Measurements from ENCODE around the gene LARGE1.

LARGE1 gene

DNA sequence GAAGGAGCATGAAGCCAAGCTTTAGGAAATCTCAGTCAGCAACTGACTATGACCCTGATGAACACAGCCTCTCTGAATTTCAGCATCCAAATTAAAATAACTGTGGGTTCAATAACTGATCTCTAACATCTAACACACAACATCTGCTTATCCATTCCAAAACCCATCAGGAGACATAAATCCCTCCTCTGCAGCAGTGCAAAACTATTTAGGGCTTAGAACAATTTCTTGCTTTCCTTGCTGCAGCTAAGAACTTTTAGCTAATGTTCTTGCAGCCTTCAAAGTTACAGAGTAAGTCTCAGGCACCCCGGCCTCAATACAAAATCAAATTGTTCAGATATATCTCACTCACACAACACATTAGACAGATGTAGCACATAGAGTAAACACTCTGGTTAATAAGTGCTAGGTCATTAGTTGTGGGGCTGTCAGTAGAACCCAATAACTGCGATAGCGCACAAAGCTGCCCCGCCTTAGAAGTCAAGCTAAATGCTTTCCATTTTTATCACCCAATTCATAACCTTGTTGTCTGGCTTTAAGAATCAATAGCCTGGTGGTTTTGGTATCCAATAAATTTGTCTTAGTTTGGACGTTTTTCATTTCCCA lies 139.6 kb downstream of the LARGE1 start:
- DNase-seq (ENCODE audit: low read depth in 2 of 3, low spot score in 2 of 3), result no peak

DNA sequence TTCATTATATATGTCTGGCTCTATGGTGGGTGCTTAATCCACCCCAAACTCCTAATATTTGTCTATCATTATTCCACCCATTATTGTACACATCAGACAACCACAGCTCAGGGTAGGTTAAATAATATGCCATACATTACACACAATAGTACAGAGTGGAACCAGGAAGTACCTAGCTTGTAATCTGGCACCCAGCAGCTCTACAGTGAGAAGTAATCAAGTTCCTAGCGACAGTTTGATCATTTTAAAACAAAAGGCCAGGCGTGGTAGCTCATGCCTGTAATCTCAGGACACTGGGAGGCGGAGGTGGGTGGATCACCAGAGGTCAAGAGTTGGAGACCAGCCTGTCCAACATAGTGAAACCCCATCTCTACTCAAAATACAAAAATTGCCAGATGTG lies 141.0 kb downstream of the LARGE1 start:
- DNase-seq (ENCODE audit: low read depth in 2 of 3, low spot score in 2 of 3), result no peak

DNA sequence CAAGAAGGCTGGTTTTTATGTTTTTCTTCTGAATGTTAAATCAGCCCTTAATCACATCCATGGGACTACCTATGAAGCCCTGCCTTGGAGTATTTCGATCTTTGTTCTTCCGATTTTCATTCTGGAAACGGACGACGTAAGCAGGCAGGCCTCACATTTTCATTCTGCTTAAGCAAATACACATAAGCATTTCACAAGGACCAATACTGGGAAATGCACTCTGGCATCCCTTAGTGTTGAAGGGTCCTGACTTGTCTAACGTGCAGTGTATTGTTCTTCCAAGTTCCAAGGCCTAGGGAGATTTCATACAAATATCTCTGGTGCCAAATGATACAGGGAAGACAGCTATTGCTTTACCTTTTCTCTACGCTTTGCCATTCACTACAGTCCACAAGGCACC lies 143.8 kb downstream of the LARGE1 start:
- no peak for DNase-seq (ENCODE audit: low read depth in 2 of 3, low spot score in 2 of 3)

DNA sequence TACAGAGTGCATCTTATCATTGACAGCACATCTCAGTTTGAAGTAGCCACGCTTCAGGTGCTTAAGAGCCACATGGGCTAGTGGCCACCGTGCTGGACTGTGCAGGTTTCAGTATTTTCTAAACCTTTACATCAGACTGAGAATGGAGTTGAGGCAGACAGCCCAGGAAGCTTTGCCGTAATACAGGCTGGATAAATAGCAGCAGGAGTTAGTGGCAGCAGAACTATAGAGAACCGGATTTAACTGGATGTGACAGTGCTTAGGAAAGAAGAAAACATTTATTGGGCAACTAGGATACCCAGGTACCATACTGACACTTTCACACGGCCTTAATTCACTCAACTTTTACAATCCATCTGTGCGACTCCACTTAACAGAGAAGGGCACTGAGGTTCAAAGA lies 145.5 kb downstream of the LARGE1 start:
- no peak for DNase-seq (ENCODE audit: low read depth in 2 of 3, low spot score in 2 of 3)

DNA sequence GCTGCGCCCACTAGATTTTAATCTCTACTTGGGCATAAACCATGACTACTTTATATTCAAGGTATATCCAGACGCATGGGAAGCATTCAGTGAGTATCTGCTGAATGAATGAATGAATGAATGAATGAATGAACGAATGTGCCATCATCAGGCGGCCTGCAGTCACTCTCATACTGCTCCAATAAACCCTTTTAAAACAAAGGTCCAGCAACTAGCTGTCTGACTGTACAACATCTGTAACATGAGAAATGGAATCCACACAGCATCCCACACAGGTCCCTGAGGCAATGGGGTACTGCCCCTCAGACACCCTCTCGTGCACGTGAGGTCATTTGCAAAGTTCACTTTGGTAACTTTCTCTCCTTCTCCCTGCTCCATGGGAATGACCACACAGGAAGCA lies 147.5 kb downstream of the LARGE1 start:
- no peak for DNase-seq (ENCODE audit: low read depth in 2 of 3, low spot score in 2 of 3)

DNA sequence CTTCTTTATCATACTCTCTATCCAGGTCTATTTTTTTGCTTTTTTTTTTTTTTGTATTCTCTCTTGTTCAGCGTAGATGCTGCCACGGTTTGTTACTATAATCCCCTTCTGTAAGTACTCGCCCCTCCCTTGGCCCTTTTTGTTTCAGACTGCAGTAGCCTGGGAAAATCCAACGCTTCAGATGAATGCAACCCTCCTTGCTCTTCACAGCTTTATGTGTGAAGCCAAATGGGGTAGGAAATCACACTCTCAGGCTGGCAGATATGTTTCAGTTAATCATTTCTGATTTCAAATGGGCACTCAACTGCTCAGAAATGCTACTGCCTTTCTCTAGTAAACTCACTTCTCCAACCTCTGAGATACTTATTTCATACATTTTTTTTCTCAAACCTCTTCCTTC lies 149.1 kb downstream of the LARGE1 start:
- no peak for DNase-seq (ENCODE audit: low read depth in 2 of 3, low spot score in 2 of 3)

DNA sequence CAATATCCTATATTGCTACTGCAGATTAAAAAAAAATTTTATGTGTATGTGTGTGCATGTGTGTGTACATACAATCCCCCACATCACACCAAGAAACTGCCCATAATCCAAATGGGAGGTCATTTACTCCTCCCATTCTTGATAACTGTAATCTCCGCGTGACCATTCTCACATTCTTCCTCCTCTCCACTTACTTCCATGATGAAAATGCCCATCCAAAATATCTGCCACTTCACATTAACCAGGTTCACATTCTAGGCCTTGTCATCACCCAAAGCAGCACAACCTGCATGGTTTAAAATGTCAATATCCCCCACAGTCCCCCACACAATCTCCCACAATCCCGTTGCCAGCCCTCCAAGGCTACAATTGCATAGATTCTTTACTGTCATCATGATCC lies 149.6 kb downstream of the LARGE1 start:
- no peak for DNase-seq (ENCODE audit: low read depth in 2 of 3, low spot score in 2 of 3)

DNA sequence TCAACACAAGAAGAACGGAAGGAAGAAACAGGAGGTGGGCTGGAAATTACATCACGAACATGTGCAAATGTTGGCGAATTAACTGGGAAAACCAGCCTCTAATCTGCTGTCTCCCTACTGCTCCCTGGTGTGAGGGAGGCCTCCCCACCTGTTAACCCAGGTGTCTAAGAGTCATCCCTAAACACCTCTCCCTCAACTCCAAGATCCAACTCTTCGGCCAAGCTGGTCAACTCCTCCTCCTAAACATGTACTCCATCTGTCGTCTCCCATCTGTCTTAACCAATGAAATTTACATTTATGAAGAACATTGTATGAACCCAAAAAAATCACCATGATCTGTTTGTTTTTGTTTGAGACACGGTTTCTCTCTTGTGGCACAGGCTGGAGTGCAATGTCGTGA lies 154.2 kb downstream of the LARGE1 start:
- no peak for DNase-seq (ENCODE audit: low read depth in 2 of 3, low spot score in 2 of 3)

DNA sequence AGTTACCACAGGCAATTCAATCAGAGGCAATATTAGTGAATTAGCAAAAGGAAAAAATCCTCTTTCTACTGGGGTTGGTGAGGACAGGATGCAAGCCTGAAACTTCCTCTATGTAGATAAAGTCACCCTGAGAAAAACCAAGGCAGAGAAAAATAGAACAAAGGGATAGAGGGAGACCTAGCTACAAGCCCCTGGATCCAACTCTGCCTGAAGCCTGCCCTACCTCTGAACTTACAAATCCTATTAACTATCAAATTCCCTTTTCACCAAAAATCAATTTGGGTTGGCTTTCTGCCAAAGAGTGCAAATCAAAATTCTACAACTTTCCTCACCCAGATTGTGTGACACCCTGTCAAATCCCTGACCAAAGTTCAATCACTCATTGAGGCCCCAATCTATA lies 161.3 kb downstream of the LARGE1 start:
- DNase-seq (ENCODE audit: low read depth in 2 of 3, low spot score in 2 of 3), result no peak

DNA sequence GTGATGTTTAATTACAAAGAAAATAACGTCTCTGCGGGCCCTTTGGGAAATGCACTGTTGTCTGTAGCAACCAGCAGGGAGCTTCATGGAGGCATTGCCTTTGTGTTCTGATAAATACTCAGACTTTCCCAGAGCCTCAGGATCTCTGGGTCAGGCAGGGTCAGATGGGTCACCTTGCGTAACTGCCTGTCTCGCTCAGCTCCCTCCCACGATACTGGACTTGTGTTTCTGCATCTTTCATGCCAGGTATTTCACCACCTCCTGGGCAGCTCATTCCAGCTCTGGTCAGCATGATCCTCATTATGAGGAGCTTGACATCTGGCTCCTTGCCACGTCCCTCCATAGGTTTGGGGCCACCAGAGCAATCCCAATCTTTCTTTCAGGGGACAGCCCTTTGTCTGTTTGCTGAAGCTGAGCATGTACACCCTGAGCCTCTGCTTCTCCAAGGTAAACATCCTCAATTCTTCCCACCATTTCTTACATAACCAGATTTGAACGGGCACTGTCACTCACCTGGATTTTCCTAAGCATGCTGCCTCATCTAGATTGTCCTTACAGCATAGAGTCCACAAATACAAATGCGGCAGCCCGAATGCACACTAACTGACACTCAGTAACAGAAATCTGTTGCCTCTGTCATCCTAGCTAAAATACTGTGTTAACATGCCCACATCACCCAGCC lies 162.3 kb downstream of the LARGE1 start:
- no peak for DNase-seq (ENCODE audit: low read depth in 2 of 3, low spot score in 2 of 3)

DNA sequence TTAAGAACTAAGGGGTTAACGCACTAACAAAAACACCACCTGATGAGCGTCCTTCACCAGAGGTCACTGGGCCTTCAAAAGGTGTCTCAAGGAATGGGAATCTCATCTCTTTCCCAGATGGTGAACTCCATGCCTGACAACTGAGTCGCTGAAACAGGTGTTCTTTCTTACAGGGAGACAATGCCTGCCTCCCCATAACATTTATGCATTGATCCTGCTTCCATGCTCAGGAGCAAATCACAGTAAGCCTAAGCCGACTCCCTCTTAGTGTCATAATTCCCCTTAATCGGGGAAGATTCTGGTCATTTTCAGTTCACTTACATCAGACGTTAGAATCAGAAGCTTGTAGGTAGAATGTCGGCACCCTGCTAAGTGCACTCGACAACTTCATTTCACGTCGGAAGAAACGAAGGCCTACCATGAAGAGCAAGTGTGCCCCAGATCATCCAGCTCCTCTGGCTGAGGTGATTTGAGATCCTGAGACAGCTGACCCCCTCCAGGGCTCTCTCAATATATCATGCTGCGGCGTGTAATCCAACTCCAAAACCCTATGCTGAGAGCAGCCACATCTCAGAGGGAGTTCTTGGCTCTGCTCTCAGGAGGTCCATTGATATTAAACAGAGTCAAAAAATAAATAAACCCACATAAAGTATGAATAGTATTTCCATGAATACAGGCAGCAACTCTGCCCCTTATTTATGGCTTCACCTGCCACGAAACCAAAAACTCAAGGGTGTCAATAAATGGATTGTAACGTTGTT lies 163.1 kb downstream of the LARGE1 start:
- DNase-seq (ENCODE audit: low read depth in 2 of 3, low spot score in 2 of 3), result no peak

DNA sequence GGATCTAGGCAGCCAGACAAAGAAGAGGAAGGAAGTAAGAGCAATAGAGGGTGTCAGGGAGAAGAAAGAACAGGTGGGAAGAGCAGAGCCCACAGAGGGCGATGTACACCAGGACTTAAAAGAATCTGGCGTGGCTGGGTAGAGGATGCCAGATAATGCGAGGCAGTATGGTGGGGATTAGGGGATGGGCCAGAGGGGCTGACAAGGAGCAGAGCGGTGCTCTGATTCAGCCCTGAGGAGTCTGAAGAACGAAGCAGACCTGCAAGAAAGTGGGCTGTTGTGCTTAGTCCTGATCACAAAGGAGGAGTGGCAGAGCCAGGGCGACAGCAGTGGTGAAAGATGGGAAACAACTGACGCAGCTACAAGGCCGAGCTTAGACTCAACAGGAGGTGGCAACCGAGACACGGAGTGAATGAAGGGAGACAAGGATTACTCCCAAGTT lies 163.7 kb downstream of the LARGE1 start:
- no peak for DNase-seq (ENCODE audit: low read depth in 2 of 3, low spot score in 2 of 3)

DNA sequence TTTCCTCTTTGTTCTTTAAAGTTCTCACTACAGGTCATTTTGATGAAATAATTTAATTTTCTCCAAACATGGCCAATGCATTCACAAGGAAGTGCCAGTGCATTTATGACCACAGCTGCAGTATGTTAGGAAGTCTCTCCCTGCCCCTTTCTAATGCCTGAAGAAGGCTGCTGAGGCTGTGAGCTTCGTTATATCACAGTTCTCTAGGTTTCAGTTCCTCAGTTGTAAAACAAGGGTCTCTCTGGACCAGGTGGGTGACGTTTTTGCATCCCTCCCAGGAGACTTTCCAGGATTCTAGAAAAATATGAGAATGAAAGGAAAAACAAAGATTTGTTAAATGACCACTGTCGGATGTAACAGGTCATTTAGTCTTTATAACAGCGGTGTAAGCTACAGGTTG lies 171.6 kb downstream of the LARGE1 start:
- DNase-seq (ENCODE audit: low read depth in 2 of 3, low spot score in 2 of 3), result no peak

DNA sequence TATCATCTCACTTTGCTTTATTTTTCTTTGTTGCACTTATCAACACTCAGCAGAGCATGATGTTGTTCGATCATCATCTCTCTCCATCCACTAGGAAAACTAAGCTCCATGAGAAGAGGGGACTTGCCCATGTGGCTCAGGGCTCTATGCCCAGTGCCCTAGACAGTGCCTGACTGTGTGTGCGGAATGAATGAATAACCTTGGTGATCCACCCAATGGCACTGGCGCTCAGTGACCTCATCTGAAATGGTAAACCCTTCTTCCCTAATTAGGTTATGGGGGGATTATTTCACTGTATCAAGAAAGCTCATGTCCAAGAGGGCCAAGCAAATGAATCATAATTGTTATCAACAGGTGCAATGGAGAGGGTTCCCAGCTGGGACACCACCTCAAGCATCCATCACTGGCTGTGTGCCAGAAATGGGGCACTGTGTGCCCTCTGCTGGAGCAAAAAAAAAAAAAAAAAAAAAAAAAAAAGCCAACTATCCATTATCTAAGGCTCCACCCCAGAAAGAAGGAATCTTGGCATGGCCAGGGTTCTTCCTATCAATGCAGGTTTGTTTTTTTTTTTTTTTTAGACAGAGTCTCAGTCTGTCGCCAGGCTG lies 172.6 kb downstream of the LARGE1 start:
- no peak for DNase-seq (ENCODE audit: low read depth in 2 of 3, low spot score in 2 of 3)

DNA sequence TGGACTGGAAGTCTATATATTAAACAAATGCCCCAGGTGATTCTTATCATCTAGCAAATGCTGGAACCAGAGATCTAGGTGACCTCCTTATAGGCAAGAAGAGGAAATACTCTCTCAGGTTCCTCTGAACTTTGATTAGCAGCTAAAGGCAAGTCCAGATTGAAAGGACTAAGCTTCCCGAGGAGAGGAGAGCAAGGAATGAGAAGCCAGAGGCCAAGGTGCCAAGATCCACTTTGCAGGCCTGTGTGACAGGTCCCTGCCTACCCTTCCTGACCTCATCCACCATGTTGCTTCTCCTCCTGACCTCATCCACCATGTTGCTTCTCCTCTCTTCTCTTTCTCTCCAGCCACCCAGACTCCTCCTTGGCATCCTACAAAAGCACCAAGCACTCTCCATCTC lies 173.2 kb downstream of the LARGE1 start:
- DNase-seq (ENCODE audit: low read depth in 2 of 3, low spot score in 2 of 3), result no peak

DNA sequence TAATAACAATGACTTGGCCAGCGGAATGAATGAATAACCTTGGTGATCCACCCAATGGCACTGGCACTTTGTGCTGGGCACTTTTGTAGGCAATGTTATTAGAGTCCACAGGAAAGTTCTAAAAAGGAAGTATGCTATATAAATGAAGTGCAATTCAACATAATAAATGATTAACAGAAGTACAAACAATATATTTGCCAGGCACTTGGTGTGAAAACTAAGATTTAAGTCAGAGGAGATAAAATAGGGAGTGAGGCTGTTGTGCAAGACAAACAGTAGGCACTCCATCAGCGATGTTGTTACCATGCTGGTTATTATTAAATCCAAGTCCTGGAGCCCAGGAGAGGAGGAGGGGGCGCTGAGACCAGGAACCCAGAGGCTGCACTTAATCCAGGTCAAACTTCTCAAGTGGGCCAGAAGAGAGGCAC lies 173.8 kb downstream of the LARGE1 start:
- no peak for DNase-seq (ENCODE audit: low read depth in 2 of 3, low spot score in 2 of 3)

DNA sequence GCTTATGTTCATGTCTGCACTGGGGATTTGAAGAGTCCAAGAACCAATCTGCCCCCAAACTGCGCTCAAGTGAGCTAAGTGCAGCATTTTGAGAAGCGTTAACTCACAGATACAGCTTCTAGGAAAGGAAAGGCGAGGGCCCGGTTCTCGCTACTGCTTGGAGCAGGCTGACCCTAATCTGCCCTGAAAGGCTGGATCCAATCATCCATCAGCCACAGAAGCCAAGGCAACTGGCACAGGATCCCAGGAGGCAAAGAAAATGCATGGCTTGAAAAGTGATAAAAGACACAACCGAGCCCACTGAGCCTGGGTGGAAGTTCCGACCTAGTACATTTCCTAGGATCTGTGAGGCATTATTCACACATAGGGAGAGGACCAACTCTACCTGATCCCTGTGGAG lies 174.8 kb downstream of the LARGE1 start:
- no peak for DNase-seq (ENCODE audit: low read depth in 2 of 3, low spot score in 2 of 3)

DNA sequence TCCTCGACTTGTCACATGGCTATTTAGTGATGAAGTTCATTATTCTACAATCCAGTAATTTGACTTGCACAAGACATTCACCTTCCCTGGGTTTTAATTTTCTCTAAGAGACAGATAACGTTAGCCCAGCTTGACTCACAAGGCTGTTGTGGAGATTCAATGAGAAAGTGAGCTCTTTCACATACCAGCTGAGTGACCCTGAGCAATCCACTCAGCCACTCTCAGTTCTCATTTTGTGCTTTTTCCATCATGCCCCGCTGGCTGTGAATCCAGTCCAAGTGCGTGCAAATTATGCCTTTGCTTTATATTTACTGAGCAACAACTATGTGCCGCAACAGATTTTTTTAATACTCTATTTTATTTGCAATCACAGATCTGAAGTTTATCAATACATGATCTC lies 176.5 kb downstream of the LARGE1 start:
- no peak for DNase-seq (ENCODE audit: low read depth in 2 of 3, low spot score in 2 of 3)

DNA sequence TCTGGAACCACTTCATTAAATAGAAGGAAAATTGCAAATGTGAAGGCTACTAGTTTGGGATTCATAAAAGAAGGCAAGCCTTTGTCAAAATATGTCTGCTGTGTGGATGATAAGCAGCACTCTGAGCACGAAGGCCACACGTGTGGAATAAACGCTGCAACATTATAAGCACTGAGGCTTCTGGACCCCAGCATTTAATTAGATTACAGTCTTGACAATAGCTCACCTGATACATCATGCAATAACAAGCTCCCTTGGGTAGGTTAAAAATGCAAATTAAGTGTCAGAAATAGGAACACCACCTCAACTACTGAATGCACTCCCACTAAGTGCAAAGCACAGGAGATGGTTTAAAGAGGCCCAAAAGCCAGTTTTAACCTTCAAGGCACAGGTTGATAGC lies 179.3 kb downstream of the LARGE1 start:
- no peak for DNase-seq (ENCODE audit: low read depth in 2 of 3, low spot score in 2 of 3)

DNA sequence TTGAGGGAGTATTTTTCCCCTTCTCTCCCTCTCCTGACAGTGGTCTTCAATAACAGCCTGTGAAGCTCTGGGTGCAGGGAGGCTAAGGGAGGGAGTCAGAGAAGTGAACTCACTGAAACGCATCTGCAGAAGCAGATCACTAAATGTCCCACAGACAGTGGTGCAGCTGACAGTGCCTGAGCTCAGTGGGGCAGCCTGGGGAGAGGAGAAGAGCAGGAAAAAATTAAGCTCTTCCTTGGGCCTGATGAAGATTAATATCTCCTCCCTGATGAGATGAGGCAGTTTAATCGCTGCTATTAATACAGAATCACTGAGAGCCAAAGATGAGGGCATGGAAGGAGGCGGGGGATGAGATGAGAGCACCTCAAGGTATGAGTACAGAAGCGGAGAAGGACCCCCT lies 180.8 kb downstream of the LARGE1 start:
- no peak for DNase-seq (ENCODE audit: low read depth in 2 of 3, low spot score in 2 of 3)

DNA sequence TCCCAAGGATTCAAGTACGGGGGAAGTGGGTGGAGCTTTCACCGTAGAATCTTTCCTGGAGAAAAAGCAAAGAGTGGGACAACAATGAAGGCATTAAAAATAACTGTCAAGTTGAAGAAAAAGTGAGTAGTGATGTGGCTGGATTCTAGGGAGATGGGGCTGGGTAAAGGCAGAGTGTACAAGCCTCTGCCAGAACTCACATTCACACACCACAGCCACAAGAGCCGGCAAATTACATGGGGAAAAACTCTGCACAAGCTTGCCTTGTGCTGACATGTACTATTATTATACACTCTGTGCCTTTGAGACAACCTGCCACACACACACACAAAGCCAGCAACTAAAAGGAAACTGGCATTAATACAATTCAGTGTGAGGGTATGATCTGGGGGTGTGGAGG lies 182.6 kb downstream of the LARGE1 start:
- DNase-seq (ENCODE audit: low read depth in 2 of 3, low spot score in 2 of 3), result no peak

DNA sequence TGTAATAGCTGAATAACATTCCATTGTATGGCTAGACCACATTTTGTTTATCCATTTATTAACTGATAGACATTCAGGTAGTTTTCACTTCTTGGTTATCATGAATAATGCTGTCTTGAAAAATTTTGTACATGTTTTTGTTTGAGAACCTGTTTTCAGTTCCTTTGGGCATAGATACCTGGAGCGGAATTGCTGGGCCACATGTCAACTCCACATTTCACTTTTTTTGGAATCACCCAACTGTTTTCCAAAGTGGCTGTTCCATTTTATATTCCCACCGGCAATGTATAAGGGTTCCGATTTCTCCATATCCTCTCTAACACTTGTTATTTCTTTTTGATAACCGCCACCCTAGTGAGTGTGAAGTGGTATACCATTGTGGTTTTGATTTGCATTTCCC lies 184.3 kb downstream of the LARGE1 start:
- no peak for DNase-seq (ENCODE audit: low read depth in 2 of 3, low spot score in 2 of 3)

Data from activated CD8-positive, alpha-beta memory T cell treated with anti-CD3 and anti-CD28 coated beads for 48 hours (primary cell).